ENCODE data around the gene NIF3L1. TPM values are rescaled to one million over a fixed set of nuclear protein-coding genes. Genes with fewer than 3 reads are reported as not detected.

NIF3L1 gene
- total and polyA plus RNA-seq, 5 donors from 2014 or later, result 9.9 to 30.0 (median 23.8) TPM

GRCh38 chr2:200929334-200930249, 40.4 kb downstream of the NIF3L1 start:
- no peak for DNase-seq
- H3K4me1 ChIP-seq (ENCODE audit: control insufficient read depth, insufficient read depth, low read length, poor library complexity, severe bottlenecking), result no peaks in the 10 kb centered on the region
- no peaks in the 10 kb centered on the region for H3K27me3 ChIP-seq (ENCODE audit: control insufficient read depth, insufficient read depth, low read length)
- H3K4me3 ChIP-seq (ENCODE audit: low read depth, low read length), result no peak overlapping the region
- no peak for ATAC-seq (ENCODE audit: low read depth in 2 of 2)
- H3K27ac Mint-ChIP-seq, result peak overlapping the region; percentile 2 to 28 (median 18)
- H3K9me3 Mint-ChIP-seq, result no peaks in the 10 kb centered on the region
- no peaks in the 10 kb centered on the region for H3K27me3 Mint-ChIP-seq
- H3K36me3 ChIP-seq (ENCODE audit: control insufficient read depth, insufficient read depth, low read length), result peaks cover 62% of the 10 kb centered on the region
- peaks cover 17% of the 10 kb centered on the region for H3K36me3 Mint-ChIP-seq
- no peak overlapping the region for H3K27ac ChIP-seq (ENCODE audit: insufficient read depth, low read length, poor library complexity, severe bottlenecking)
- H3K9me3 ChIP-seq (ENCODE audit: control insufficient read depth in 2 of 2, low read length in 2 of 2), result no peaks in the 10 kb centered on the region
- peaks cover 0 to 5% (median 3%) of the 10 kb centered on the region in 4 donors for H3K4me1 Mint-ChIP-seq
- H3K4me3 Mint-ChIP-seq, result no peak overlapping the region

- peaks cover 19% of the 10 kb centered on the region for H3K36me3 Mint-ChIP-seq
- H3K27ac Mint-ChIP-seq, result peak overlapping the region in 1 of 3 donors; percentile 56
- no peak overlapping the region for H3K4me3 ChIP-seq (ENCODE audit: low read depth, low read length)
- H3K36me3 ChIP-seq (ENCODE audit: control insufficient read depth, insufficient read depth, low read length), result peaks cover 69% of the 10 kb centered on the region
- H3K4me1 ChIP-seq (ENCODE audit: control insufficient read depth, insufficient read depth, low read length, poor library complexity, severe bottlenecking), result no peaks in the 10 kb centered on the region
- H3K9me3 ChIP-seq (ENCODE audit: control insufficient read depth in 2 of 2, low read length in 2 of 2), result no peaks in the 10 kb centered on the region
- no peak overlapping the region for H3K27ac ChIP-seq (ENCODE audit: insufficient read depth, low read length, poor library complexity, severe bottlenecking)
- H3K27me3 Mint-ChIP-seq, result no peaks in the 10 kb centered on the region
- no peaks in the 10 kb centered on the region for H3K9me3 Mint-ChIP-seq
- ATAC-seq (ENCODE audit: low read depth in 2 of 2) (no peak), DNase-seq (no peak)
- no peaks in the 10 kb centered on the region for H3K27me3 ChIP-seq (ENCODE audit: control insufficient read depth, insufficient read depth, low read length)
- H3K4me3 Mint-ChIP-seq, result no peak overlapping the region
- H3K4me1 Mint-ChIP-seq, result peaks cover 0 to 5% (median 3%) of the 10 kb centered on the region in 4 donors
These were observed 41.9 kb downstream of the NIF3L1 start for GRCh38 chr2:200930947-200931626.

GRCh38 chr2:200939832-200940231, 50.7 kb downstream of the NIF3L1 start:
- Mint-ChIP-seq H3K27me3 (no peaks in the 10 kb centered on the region), H3K4me3 (no peak overlapping the region), H3K36me3 (peaks cover 28% of the 10 kb centered on the region), H3K9me3 (no peaks in the 10 kb centered on the region), H3K4me1 (peaks cover 5 to 25% (median 12%) of the 10 kb centered on the region in 4 donors), H3K27ac (peak overlapping the region in 1 of 3 donors; percentile 16)
- H3K27me3 ChIP-seq (ENCODE audit: control insufficient read depth, insufficient read depth, low read length), result no peaks in the 10 kb centered on the region
- ATAC-seq (ENCODE audit: low read depth in 2 of 2) (no peak), DNase-seq (no peak)
- no peak overlapping the region for H3K4me3 ChIP-seq (ENCODE audit: low read depth, low read length)
- H3K4me1 ChIP-seq (ENCODE audit: control insufficient read depth, insufficient read depth, low read length, poor library complexity, severe bottlenecking), result no peaks in the 10 kb centered on the region
- peaks cover 72% of the 10 kb centered on the region for H3K36me3 ChIP-seq (ENCODE audit: control insufficient read depth, insufficient read depth, low read length)
- no peak overlapping the region for H3K27ac ChIP-seq (ENCODE audit: insufficient read depth, low read length, poor library complexity, severe bottlenecking)
- H3K9me3 ChIP-seq (ENCODE audit: control insufficient read depth in 2 of 2, low read length in 2 of 2), result no peaks in the 10 kb centered on the region

GRCh38 chr2:200943527-200944105, 54.4 kb downstream of the NIF3L1 start:
- Mint-ChIP-seq H3K27me3 (no peaks in the 10 kb centered on the region), H3K4me1 (peaks cover 11 to 27% (median 18%) of the 10 kb centered on the region in 4 donors), H3K36me3 (peaks cover 34% of the 10 kb centered on the region), H3K27ac (peak overlapping the region in 2 of 3 donors; percentile 15 to 77), H3K9me3 (no peaks in the 10 kb centered on the region), H3K4me3 (no peak overlapping the region)
- Histone ChIP-seq H3K27me3 (ENCODE audit: control insufficient read depth, insufficient read depth, low read length) (no peaks in the 10 kb centered on the region), H3K4me3 (ENCODE audit: low read depth, low read length) (no peak overlapping the region), H3K27ac (ENCODE audit: insufficient read depth, low read length, poor library complexity, severe bottlenecking) (peak overlapping the region; percentile 5), H3K36me3 (ENCODE audit: control insufficient read depth, insufficient read depth, low read length) (peaks cover 75% of the 10 kb centered on the region), H3K9me3 (ENCODE audit: control insufficient read depth in 2 of 2, low read length in 2 of 2) (no peaks in the 10 kb centered on the region), H3K4me1 (ENCODE audit: control insufficient read depth, insufficient read depth, low read length, poor library complexity, severe bottlenecking) (no peaks in the 10 kb centered on the region)
- no peak for ATAC-seq (ENCODE audit: low read depth in 2 of 2)
- DNase-seq, result no peak

GRCh38 chr2:200944467-200945394, 55.6 kb downstream of the NIF3L1 start:
- no peaks in the 10 kb centered on the region for H3K9me3 Mint-ChIP-seq
- ATAC-seq (ENCODE audit: low read depth in 2 of 2), result peak in 1 of 2 donors; percentile 31
- H3K9me3 ChIP-seq (ENCODE audit: control insufficient read depth in 2 of 2, low read length in 2 of 2), result no peaks in the 10 kb centered on the region
- peaks cover 34% of the 10 kb centered on the region for H3K36me3 Mint-ChIP-seq
- H3K4me3 Mint-ChIP-seq, result no peak overlapping the region
- no peak overlapping the region for H3K27ac ChIP-seq (ENCODE audit: insufficient read depth, low read length, poor library complexity, severe bottlenecking)
- H3K27me3 ChIP-seq (ENCODE audit: control insufficient read depth, insufficient read depth, low read length), result no peaks in the 10 kb centered on the region
- H3K27ac Mint-ChIP-seq, result peak overlapping the region in 2 of 3 donors; percentile 48 to 77
- no peak overlapping the region for H3K4me3 ChIP-seq (ENCODE audit: low read depth, low read length)
- peaks cover 11 to 23% (median 18%) of the 10 kb centered on the region in 4 donors for H3K4me1 Mint-ChIP-seq
- peaks cover 71% of the 10 kb centered on the region for H3K36me3 ChIP-seq (ENCODE audit: control insufficient read depth, insufficient read depth, low read length)
- DNase-seq, result peak in 1 of 3 donors; percentile 72
- no peaks in the 10 kb centered on the region for H3K27me3 Mint-ChIP-seq
- no peaks in the 10 kb centered on the region for H3K4me1 ChIP-seq (ENCODE audit: control insufficient read depth, insufficient read depth, low read length, poor library complexity, severe bottlenecking)

GRCh38 chr2:200945395-200945729, 56.2 kb downstream of the NIF3L1 start:
- Mint-ChIP-seq H3K9me3 (no peaks in the 10 kb centered on the region), H3K27me3 (no peaks in the 10 kb centered on the region), H3K4me1 (peaks cover 11 to 23% (median 19%) of the 10 kb centered on the region in 4 donors), H3K4me3 (no peak overlapping the region), H3K36me3 (peaks cover 36% of the 10 kb centered on the region), H3K27ac (peak overlapping the region in 1 of 3 donors; percentile 17)
- Histone ChIP-seq H3K27ac (ENCODE audit: insufficient read depth, low read length, poor library complexity, severe bottlenecking) (no peak overlapping the region), H3K36me3 (ENCODE audit: control insufficient read depth, insufficient read depth, low read length) (peaks cover 66% of the 10 kb centered on the region), H3K4me1 (ENCODE audit: control insufficient read depth, insufficient read depth, low read length, poor library complexity, severe bottlenecking) (no peaks in the 10 kb centered on the region), H3K27me3 (ENCODE audit: control insufficient read depth, insufficient read depth, low read length) (no peaks in the 10 kb centered on the region), H3K4me3 (ENCODE audit: low read depth, low read length) (no peak overlapping the region), H3K9me3 (ENCODE audit: control insufficient read depth in 2 of 2, low read length in 2 of 2) (no peaks in the 10 kb centered on the region)
- ATAC-seq (ENCODE audit: low read depth in 2 of 2) (no peak), DNase-seq (no peak)

GRCh38 chr2:200950378-200950777, 61.2 kb downstream of the NIF3L1 start:
- H3K27me3 Mint-ChIP-seq, result no peaks in the 10 kb centered on the region
- H3K27me3 ChIP-seq (ENCODE audit: control insufficient read depth, insufficient read depth, low read length), result no peaks in the 10 kb centered on the region
- ATAC-seq (ENCODE audit: low read depth in 2 of 2) (no peak), DNase-seq (no peak)
- H3K9me3 ChIP-seq (ENCODE audit: control insufficient read depth in 2 of 2, low read length in 2 of 2), result no peaks in the 10 kb centered on the region
- peaks cover 27% of the 10 kb centered on the region for H3K36me3 Mint-ChIP-seq
- H3K36me3 ChIP-seq (ENCODE audit: control insufficient read depth, insufficient read depth, low read length), result peaks cover 71% of the 10 kb centered on the region
- no peaks in the 10 kb centered on the region for H3K9me3 Mint-ChIP-seq
- no peak overlapping the region for H3K4me3 Mint-ChIP-seq
- peaks cover 0 to 11% (median 8%) of the 10 kb centered on the region in 4 donors for H3K4me1 Mint-ChIP-seq
- H3K4me3 ChIP-seq (ENCODE audit: low read depth, low read length), result no peak overlapping the region
- no peak overlapping the region for H3K27ac ChIP-seq (ENCODE audit: insufficient read depth, low read length, poor library complexity, severe bottlenecking)
- H3K4me1 ChIP-seq (ENCODE audit: control insufficient read depth, insufficient read depth, low read length, poor library complexity, severe bottlenecking), result no peaks in the 10 kb centered on the region
- H3K27ac Mint-ChIP-seq, result no peak overlapping the region

Measured in CD4-positive, CD25-positive, alpha-beta regulatory T cell (primary cell).